Keratinocyte (primary cell): ENCODE measurements around the gene RAP1GAP. TPM values are rescaled to one million over a fixed set of nuclear protein-coding genes. Genes with fewer than 3 reads are reported as not detected.

ENCODE experiments used
- DNase-seq: peaks from one replicate; pipeline ENCODE4 v3.0.0-alpha.2; 2011; ENCODE audit warnings: low read depth, missing footprints, low spot score
- FAIRE-seq: peaks from 2 replicates; lab custom pipeline; 2011; peaks lifted over from hg19 to GRCh38; lab: Jason Lieb, UNC
- H2AFZ ChIP-seq: 2 replicates; pipeline ENCODE4 v1.6.0; 2012; ENCODE audit warnings: low read length, control low read depth, inconsistent platforms; ENCODE audit not compliant: control insufficient read depth
- H3K27ac ChIP-seq: 2 replicates; pipeline ENCODE4 v1.5.1; 2011; ENCODE audit warnings: low read length; ENCODE audit not compliant: control insufficient read depth, insufficient read depth
- H3K27me3 ChIP-seq: 3 replicates; pipeline ENCODE4 v1.6.0; 2011; ENCODE audit warnings: low read length; ENCODE audit not compliant: control insufficient read depth, insufficient read depth; ENCODE audit errors: extremely low read depth
- H3K36me3 ChIP-seq, 2 experiments: 2 replicates in 1 of 2; 3 replicates in 1 of 2; pipeline ENCODE4 v1.5.1; 2011; ENCODE audit warnings: low read length in 2 of 2, mild to moderate bottlenecking in 1 of 2; ENCODE audit not compliant: control insufficient read depth in 2 of 2, insufficient read depth in 2 of 2; ENCODE audit errors: extremely low read depth in 1 of 2
- H3K4me1 ChIP-seq: 3 replicates; pipeline ENCODE4 v1.5.1; 2011; ENCODE audit warnings: low read length; ENCODE audit not compliant: control insufficient read depth, insufficient read depth; ENCODE audit errors: extremely low read depth
- H3K4me2 ChIP-seq: 3 replicates; pipeline ENCODE4 v1.6.0; 2011; ENCODE audit warnings: low read depth, low read length; ENCODE audit not compliant: control insufficient read depth, insufficient read depth; ENCODE audit errors: extremely low read depth
- H3K4me3 ChIP-seq, 3 experiments: fragments of 200-600 bp in 1 of 3; sonication (generic) in 1 of 3; 2 replicates in 2 of 3; 3 replicates in 1 of 3; pipeline ENCODE4 v1.5.1; 2011 to 2016; ENCODE audit warnings: low read length in 3 of 3, mild to moderate bottlenecking in 3 of 3, control low read depth in 2 of 3, inconsistent platforms in 1 of 3, low read depth in 1 of 3, mixed read lengths in 1 of 3, mixed run types in 1 of 3, moderate library complexity in 1 of 3; ENCODE audit not compliant: control insufficient read depth in 2 of 3, insufficient read depth in 2 of 3; ENCODE audit errors: extremely low read depth in 1 of 3
- H3K79me2 ChIP-seq: 2 replicates; pipeline ENCODE4 v1.6.0; 2012; ENCODE audit warnings: low read length; ENCODE audit not compliant: control insufficient read depth, insufficient read depth
- H3K9ac ChIP-seq: 3 replicates; pipeline ENCODE4 v1.6.0; 2011; ENCODE audit warnings: low read length; ENCODE audit not compliant: control insufficient read depth, insufficient read depth; ENCODE audit errors: extremely low read depth
- H3K9me1 ChIP-seq: 3 replicates; pipeline ENCODE4 v1.6.0; 2011; ENCODE audit warnings: low read length; ENCODE audit not compliant: control insufficient read depth, insufficient read depth; ENCODE audit errors: extremely low read depth
- H3K9me3 ChIP-seq: 2 replicates; pipeline ENCODE4 v1.5.1; 2012; ENCODE audit warnings: low read depth, low read length; ENCODE audit not compliant: control insufficient read depth
- H4K20me1 ChIP-seq: 3 replicates; pipeline ENCODE4 v1.6.0; 2011; ENCODE audit warnings: low read length; ENCODE audit not compliant: control insufficient read depth, insufficient read depth; ENCODE audit errors: extremely low read depth
- EZH2 ChIP-seq: IDR thresholded peaks from one replicate; pipeline ENCODE4 v1.6.1; 2012; ENCODE audit warnings: inconsistent platforms, mild to moderate bottlenecking, low read length, moderate library complexity
- dilution Hi-C: fragments of 300-500 bp; cut with MboI; formaldehyde crosslinking; loops from one replicate; pipeline ENCODE4 v1.7.0; 2020; ENCODE audit warnings: low sequenced_read_pairs; ENCODE audit not compliant: extremely low pct_ligation_motif_present
- polyA plus RNA-seq, 5 experiments: library from polyadenylated mRNA; depleted of rRNA in 3 of 5; stranded (reverse) in 3 of 5; stranded (forward) in 1 of 5; unstranded in 1 of 5; fragments of >200 nt; gene quantifications; 1 replicate in 1 of 5; 2 replicates in 3 of 5; 3 replicates in 1 of 5; pipeline versions ENCODE4 v1.2.1 to v1.2.3, GENCODE V29; 2011 to 2012; ENCODE audit warnings: missing spikeins in 2 of 5, low read depth in 1 of 5, low replicate concordance in 1 of 5
- TF ChIP-seq, protein P1 (sequence below), 3 experiments: IDR thresholded peaks in 1 of 3; conservative IDR thresholded peaks in 1 of 3; optimal IDR thresholded peaks in 1 of 3; 2 replicates in 2 of 3; 3 replicates in 1 of 3; pipeline versions ENCODE3 to v1.5.1; 2011; ENCODE audit warnings: low read length in 3 of 3, mild to moderate bottlenecking in 3 of 3, moderate library complexity in 2 of 3, control low read depth in 1 of 3, inconsistent platforms in 1 of 3; ENCODE audit not compliant: insufficient read depth in 2 of 3; ENCODE audit errors: extremely low read depth in 1 of 3

RAP1GAP gene
- polyA plus RNA-seq, 1 donor (not counting 4 experiments of a cell fraction or from before 2014, with no cell fraction given) = 1.1 TPM

DNA sequence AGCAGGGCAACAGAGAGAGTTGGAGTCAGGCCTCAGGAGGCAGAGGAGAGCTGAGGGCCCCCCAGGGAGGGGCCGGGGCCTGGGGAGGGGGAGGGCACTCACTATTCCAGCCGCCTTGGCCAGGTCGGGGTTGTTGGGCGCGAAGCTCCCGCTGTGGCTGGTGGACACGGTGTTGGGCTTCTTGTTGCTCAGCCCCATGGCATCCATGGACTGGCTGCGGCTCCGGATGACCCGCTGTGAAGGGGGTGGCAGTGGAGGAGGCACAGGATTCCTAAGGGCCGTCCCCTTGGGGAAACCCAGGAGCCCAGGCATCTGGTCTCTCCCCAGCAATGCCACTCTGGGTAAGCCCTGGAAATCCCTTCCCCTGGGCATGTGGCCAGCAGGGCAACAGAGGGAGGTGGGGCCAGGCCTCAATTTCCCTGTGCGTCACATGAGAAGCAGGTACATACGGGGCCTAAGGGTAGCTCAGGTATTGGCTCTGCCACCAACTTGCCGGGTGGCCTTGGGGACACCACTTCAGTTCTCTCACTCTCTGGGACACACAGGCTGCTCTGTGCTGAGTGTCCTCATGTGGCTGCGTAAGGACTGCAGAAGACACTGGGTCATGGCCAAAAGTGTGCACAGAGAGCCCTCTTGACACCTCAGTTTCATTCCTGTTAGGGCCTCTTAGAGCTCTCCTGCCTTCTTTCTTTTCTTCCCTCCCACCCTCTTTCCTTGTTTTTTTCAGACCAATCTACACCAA lies 63.0 kb downstream of the RAP1GAP start:
- Histone ChIP-seq H3K9me1 (no peaks in the 10 kb centered on the region), H3K4me2 (no peak overlapping the region), H3K9ac (no peak overlapping the region), H3K27ac (no peak overlapping the region), H2AFZ (no peak overlapping the region), H4K20me1 (no peaks in the 10 kb centered on the region), H3K27me3 (no peaks in the 10 kb centered on the region), H3K4me3 (no peak overlapping the region), H3K79me2 (no peaks in the 10 kb centered on the region), H3K9me3 (no peaks in the 10 kb centered on the region), H3K36me3 (no peaks in the 10 kb centered on the region), H3K4me1 (peaks cover 3% of the 10 kb centered on the region)
- dilution Hi-C loops = no loop called here
- no peak for DNase-seq
- FAIRE-seq = no peak
- TF ChIP-seq, protein P1, sequence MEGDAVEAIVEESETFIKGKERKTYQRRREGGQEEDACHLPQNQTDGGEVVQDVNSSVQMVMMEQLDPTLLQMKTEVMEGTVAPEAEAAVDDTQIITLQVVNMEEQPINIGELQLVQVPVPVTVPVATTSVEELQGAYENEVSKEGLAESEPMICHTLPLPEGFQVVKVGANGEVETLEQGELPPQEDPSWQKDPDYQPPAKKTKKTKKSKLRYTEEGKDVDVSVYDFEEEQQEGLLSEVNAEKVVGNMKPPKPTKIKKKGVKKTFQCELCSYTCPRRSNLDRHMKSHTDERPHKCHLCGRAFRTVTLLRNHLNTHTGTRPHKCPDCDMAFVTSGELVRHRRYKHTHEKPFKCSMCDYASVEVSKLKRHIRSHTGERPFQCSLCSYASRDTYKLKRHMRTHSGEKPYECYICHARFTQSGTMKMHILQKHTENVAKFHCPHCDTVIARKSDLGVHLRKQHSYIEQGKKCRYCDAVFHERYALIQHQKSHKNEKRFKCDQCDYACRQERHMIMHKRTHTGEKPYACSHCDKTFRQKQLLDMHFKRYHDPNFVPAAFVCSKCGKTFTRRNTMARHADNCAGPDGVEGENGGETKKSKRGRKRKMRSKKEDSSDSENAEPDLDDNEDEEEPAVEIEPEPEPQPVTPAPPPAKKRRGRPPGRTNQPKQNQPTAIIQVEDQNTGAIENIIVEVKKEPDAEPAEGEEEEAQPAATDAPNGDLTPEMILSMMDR (optimal IDR thresholded peaks at IDR 0.05 in 1 of 3, IDR thresholded peaks at IDR 0.05 in 1 of 3, conservative IDR thresholded peaks at IDR 0.05 in 1 of 3; ENCODE audit: extremely low read depth in 1 of 3, insufficient read depth in 2 of 3, low read length in 3 of 3) = no peak

DNA sequence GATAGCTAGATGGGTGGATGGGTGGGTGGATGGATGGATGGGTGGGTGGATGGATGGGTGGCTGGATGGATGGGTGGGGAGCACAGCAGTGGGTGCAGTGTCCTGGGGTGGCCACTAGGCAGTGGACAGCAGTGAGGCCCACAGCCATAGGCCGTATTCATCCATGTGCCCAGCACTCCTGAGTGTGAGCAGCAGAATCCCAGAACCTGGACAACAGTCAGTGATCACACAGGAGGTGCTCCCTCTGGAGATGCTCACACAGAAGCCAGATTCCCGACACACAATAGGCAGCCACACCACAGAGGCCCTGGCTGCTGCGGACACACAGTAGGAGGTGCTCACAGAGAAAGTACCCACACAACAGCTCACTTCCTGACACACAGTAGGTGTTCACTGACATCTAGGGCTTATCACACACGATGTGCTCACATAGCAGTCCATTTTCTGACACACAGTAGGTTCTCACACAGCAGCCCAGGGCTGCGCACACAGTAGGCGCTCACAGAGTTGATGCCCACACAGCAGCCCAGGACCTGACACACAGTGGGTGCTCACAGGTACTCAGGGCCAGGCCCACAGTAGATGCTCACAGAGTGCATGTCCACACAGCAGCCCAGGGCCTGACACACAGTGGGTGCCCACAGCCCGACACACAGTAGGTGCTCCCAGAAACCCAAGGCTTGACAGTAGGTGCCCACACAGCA lies 64.0 kb downstream of the RAP1GAP start:
- H3K4me1 ChIP-seq = peaks cover 3% of the 10 kb centered on the region
- no peak overlapping the region for H2AFZ ChIP-seq
- no peak overlapping the region for H3K9ac ChIP-seq
- DNase-seq = no peak
- H3K79me2 ChIP-seq = no peaks in the 10 kb centered on the region
- no peak for FAIRE-seq
- no peak overlapping the region for H3K27ac ChIP-seq
- H3K9me1 ChIP-seq = no peaks in the 10 kb centered on the region
- peaks cover 2% of the 10 kb centered on the region for H3K27me3 ChIP-seq
- no peak overlapping the region for H3K4me3 ChIP-seq
- no peak for TF ChIP-seq EZH2
- TF ChIP-seq, protein P1 (optimal IDR thresholded peaks at IDR 0.05 in 1 of 3, IDR thresholded peaks at IDR 0.05 in 1 of 3, conservative IDR thresholded peaks at IDR 0.05 in 1 of 3; ENCODE audit: extremely low read depth in 1 of 3, insufficient read depth in 2 of 3, low read length in 3 of 3) = no peak
- no peaks in the 10 kb centered on the region for H3K9me3 ChIP-seq
- H4K20me1 ChIP-seq = no peaks in the 10 kb centered on the region
- H3K36me3 ChIP-seq = no peaks in the 10 kb centered on the region
- no peak overlapping the region for H3K4me2 ChIP-seq
- dilution Hi-C loops = no loop called here
